CD8-positive, alpha-beta memory T cell (primary cell): ENCODE data around the gene SEMA4A. TPM values are rescaled to one million over a fixed set of nuclear protein-coding genes. Genes with fewer than 3 reads are reported as not detected.
"Not testable (repeated sequence)": the region's sequence is repeated elsewhere in the genome, so short reads cannot be mapped to it uniquely, and the experiment has no call there.

Experiments used
- CTCF ChIA-PET: fragments of 350-600 bp; sonication (Branson Sonifier 250); formaldehyde crosslinking; loops from one replicate; lab custom pipeline; 2021; ENCODE audit warnings: antibody characterized with exemption; lab: Charles Lee
- POLR2A ChIA-PET: fragments of 350-600 bp; sonication (Branson Sonifier 250); formaldehyde crosslinking; loops from one replicate; lab custom pipeline; 2021; ENCODE audit warnings: antibody characterized with exemption; lab: Charles Lee
- DNase-seq, 5 donors: peaks; one replicate each; pipeline versions ENCODE4 v3.0.0 to v3.0.0-alpha.2; 2020 to 2022; ENCODE audit warnings: mixed read lengths in 1 of 5
- H3K27ac ChIP-seq: one replicate; pipeline ENCODE4 v1.7.0; 2013; ENCODE audit warnings: low read depth, mild to moderate bottlenecking, low read length, moderate library complexity
- H3K27me3 ChIP-seq: 2 replicates; pipeline ENCODE4 v1.7.0; 2013; ENCODE audit warnings: low read length, mild to moderate bottlenecking; ENCODE audit not compliant: insufficient read depth, poor library complexity, severe bottlenecking
- H3K36me3 ChIP-seq: 2 replicates; pipeline ENCODE4 v1.7.0; 2013; ENCODE audit warnings: mild to moderate bottlenecking, low read length, moderate library complexity; ENCODE audit not compliant: insufficient read depth
- H3K4me1 ChIP-seq: 2 replicates; pipeline ENCODE4 v1.7.0; 2013; ENCODE audit warnings: mild to moderate bottlenecking, low read length, moderate library complexity; ENCODE audit not compliant: insufficient read depth
- H3K4me3 ChIP-seq: 2 replicates; pipeline ENCODE4 v1.7.0; 2013; ENCODE audit warnings: mild to moderate bottlenecking, low read length
- H3K9me3 ChIP-seq: 2 replicates; pipeline ENCODE4 v1.7.0; 2013; ENCODE audit warnings: mild to moderate bottlenecking, low read length
- H3K27ac Mint-ChIP-seq, 8 donors: one replicate each; pipeline ENCODE4 v1.8.0; 2020 to 2021; ENCODE audit warnings: mixed read lengths in 8 of 8, mild to moderate bottlenecking in 6 of 8, inconsistent platforms in 3 of 8, moderate library complexity in 3 of 8
- H3K27me3 Mint-ChIP-seq, 2 donors: one replicate each; pipeline ENCODE4 v1.8.0; 2020 to 2021; ENCODE audit warnings: mixed read lengths in 2 of 2, mild to moderate bottlenecking in 1 of 2, moderate library complexity in 1 of 2
- H3K36me3 Mint-ChIP-seq, 3 donors: one replicate each; pipeline ENCODE4 v1.8.0; 2020 to 2021; ENCODE audit warnings: mixed read lengths in 3 of 3, inconsistent platforms in 1 of 3, mild to moderate bottlenecking in 1 of 3
- H3K4me1 Mint-ChIP-seq, 3 donors: one replicate each; pipeline ENCODE4 v1.8.0; 2020 to 2021; ENCODE audit warnings: mixed read lengths in 3 of 3, inconsistent platforms in 1 of 3, mild to moderate bottlenecking in 1 of 3
- H3K4me3 Mint-ChIP-seq, 7 donors: one replicate each; pipeline ENCODE4 v1.8.0; 2020 to 2021; ENCODE audit warnings: mixed read lengths in 7 of 7, mild to moderate bottlenecking in 6 of 7, moderate library complexity in 4 of 7, inconsistent platforms in 2 of 7
- H3K9me3 Mint-ChIP-seq, 5 donors: one replicate each; pipeline ENCODE4 v1.8.0; 2020 to 2022; ENCODE audit warnings: mixed read lengths in 5 of 5, mild to moderate bottlenecking in 3 of 5, moderate library complexity in 2 of 5, inconsistent platforms in 1 of 5
- polyA plus RNA-seq: library from polyadenylated mRNA; unstranded; fragments of 300-500 nt; fragmentation: Illumina TruSeq; gene quantifications from one replicate; pipeline ENCODE4 v1.2.3, GENCODE V29; 2021
- total RNA-seq, 2 experiments: library from RNA; stranded (reverse); gene quantifications; one replicate each; pipeline ENCODE4 v1.2.3, GENCODE V29; 2021

The SEMA4A gene
- total and polyA plus RNA-seq, 3 experiments from 2014 or later: 10.7 to 23.0 (median 21.6) TPM

DNA sequence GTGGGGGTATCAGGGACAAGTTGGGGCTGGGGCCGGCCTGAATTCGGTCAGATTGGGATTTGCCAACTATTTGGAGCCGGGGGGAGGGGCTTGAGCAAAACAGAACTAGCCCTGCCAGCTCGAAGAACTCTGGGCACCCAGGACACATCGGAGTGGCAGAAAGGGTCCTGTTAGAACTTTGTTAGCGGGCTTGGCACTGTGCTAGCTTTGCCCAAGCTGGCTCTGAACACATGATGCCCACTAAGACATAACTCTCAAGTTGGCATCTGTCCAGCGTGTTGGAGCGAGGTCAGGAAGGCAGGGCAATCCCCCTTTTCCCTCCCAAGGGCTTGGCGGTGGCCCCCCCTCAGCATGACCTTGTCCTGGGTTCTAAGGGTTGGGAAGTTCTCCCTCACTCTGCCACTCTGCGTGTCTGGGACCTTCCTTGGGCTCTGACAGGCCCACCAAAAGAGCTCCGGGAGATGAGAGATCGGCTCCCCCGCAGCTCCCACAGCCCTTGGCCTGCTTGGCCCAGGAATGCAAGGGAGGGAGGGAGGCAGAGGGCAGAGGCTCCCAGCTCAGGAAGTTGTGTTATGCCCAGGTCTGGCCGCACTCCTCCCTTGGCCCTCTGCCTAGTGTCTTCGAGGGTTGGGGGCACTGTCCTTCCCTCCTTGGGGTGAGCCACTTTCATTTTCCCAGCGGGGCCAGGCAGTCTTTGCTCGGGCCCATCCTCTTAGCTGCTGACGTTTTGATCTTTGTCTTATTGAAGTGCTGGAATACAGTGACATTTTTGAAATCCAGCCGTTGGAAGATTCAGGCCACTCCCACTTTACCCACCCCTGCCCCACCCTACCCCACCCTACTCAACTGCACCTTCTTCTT is 37.6 kb upstream of the SEMA4A start:
- no peaks in the 10 kb centered on the region for H3K9me3 ChIP-seq
- peak overlapping the region; percentile 93 for H3K27ac ChIP-seq
- peaks cover 3% of the 10 kb centered on the region for H3K27me3 ChIP-seq
- Mint-ChIP-seq H3K36me3 (peaks cover 0 to 25% (median 0%) of the 10 kb centered on the region in 3 donors), H3K9me3 (peaks cover 0 to 2% (median 0%) of the 10 kb centered on the region in 5 donors), H3K27ac (peak overlapping the region; percentile 64 to 100 (median 97)), H3K4me3 (peak overlapping the region; percentile 90 to 98 (median 93)), H3K27me3 (peaks cover 0 to 8% of the 10 kb centered on the region in 2 donors), H3K4me1 (peaks cover 31 to 62% (median 44%) of the 10 kb centered on the region in 3 donors)
- ChIA-PET POLR2A (interaction anchor here (0.6 to 1.9 kb wide), 6 partner anchors 9 to 25 kb away, joined by 3 to 10 read pairs (median 3); no protein-coding TSS in a partner anchor), CTCF (interaction anchor here (9.0 to 25.4 kb wide), 2 partner anchors 13 to 16 kb away, joined by 78 to 702 read pairs; no protein-coding TSS in a partner anchor)
- no peaks in the 10 kb centered on the region for H3K36me3 ChIP-seq
- peak overlapping the region; percentile 77 for H3K4me3 ChIP-seq
- peak in 1 of 5 donors; percentile 24 for DNase-seq
- peaks cover 27% of the 10 kb centered on the region for H3K4me1 ChIP-seq

DNA sequence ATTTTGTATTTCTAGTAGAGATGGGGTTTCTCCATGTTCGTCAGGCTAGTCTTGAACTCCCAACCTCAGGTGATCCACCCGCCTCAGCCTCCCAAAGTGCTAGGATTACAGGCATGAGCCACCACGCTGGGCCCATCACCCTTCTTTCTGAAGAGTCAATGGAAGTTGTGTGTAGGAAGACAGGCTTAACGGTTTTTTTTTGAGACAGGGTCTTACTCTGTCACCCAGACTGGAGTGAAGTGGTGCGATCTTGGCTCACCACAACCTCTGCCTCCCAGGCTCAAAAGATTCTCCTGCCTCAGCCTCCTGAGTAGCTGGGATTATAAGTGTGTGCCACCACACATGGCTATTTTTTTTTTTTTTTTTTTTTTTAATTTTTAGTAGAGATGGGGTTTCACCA is 36.7 kb upstream of the SEMA4A start:
- H3K27me3 ChIP-seq, H3K4me3 ChIP-seq: not testable (repeated sequence)
- H3K27ac Mint-ChIP-seq: peak overlapping the region in 6 of 8 donors; percentile 1 to 98 (median 89)

DNA sequence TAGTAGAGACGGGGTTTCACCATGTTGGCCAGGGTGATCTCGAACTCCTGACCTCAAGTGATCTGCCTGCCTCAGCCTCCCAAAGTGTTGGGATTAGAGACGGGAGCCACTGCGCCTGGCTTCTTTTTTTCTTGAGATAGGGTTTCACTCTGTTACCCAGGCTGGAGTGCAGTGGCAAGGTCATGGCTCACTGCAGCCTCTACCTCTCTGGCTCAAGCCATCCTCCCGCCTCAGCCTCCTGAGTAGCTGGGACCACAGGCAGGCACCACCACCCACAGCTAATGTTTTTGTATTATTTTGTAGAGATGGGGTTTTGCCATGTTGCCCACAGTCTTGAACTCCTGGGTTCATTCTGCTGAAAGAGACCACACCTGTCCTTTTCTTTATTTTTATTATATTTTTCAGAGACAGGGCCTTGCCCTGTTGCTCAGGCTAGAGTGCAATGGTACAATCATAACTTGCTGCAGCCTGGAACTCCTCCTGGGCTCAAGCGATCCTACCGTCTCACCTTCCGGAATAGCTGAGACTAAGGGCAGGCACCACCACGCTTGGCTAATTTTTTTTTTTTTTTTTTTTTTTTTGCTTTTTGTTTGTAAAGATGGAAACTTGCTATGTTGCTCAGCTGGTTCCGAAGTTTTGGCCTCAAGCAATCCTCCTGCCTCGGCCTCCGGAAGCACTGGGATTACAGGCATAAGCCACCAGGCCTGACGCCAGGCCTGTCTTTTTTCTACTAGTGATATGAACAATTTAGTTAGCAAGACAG is 35.8 kb upstream of the SEMA4A start:
- CTCF ChIA-PET: interaction anchor here (9.0 to 25.4 kb wide), 2 partner anchors 11 to 18 kb away, joined by 78 to 702 read pairs; no protein-coding TSS in a partner anchor
- Mint-ChIP-seq H3K36me3 (peaks cover 0 to 25% (median 0%) of the 10 kb centered on the region in 3 donors), H3K4me3 (peak overlapping the region in 4 of 7 donors; percentile 56 to 91 (median 76)), H3K4me1 (peaks cover 31 to 66% (median 48%) of the 10 kb centered on the region in 3 donors), H3K9me3 (peaks cover 0 to 2% (median 0%) of the 10 kb centered on the region in 5 donors), H3K27ac (peak overlapping the region in 3 of 8 donors; percentile 1 to 75 (median 57)), H3K27me3 (peaks cover 0 to 8% of the 10 kb centered on the region in 2 donors)
- no peak overlapping the region for H3K4me3 ChIP-seq
- H3K4me1 ChIP-seq: peaks cover 27% of the 10 kb centered on the region
- no peaks in the 10 kb centered on the region for H3K9me3 ChIP-seq
- DNase-seq: no peak
- no peaks in the 10 kb centered on the region for H3K36me3 ChIP-seq
- peak overlapping the region; percentile 93 for H3K27ac ChIP-seq
- peaks cover 3% of the 10 kb centered on the region for H3K27me3 ChIP-seq
- POLR2A ChIA-PET: interaction anchor here (0.7 kb wide), 1 partner anchor 27 kb away, joined by 3 read pairs; no protein-coding TSS in a partner anchor

More for the DNA sequence above, 36.7 kb upstream of the SEMA4A start:
- Histone ChIP-seq H3K4me1 (peaks cover 27% of the 10 kb centered on the region), H3K27ac (peak overlapping the region; percentile 93)
- DNase-seq, H3K27me3 Mint-ChIP-seq, H3K36me3 ChIP-seq, POLR2A ChIA-PET, H3K9me3 Mint-ChIP-seq, H3K9me3 ChIP-seq: not testable (repeated sequence)
- Mint-ChIP-seq H3K36me3 (peaks cover 0 to 25% (median 0%) of the 10 kb centered on the region in 3 donors), H3K4me3 (peak overlapping the region; percentile 87 to 96 (median 93)), H3K4me1 (peaks cover 31 to 63% (median 44%) of the 10 kb centered on the region in 3 donors)
- CTCF ChIA-PET: interaction anchor here (0.7 to 25.4 kb wide), 3 partner anchors 12 to 1821 kb away, joined by 3 to 702 read pairs (median 78); no protein-coding TSS in a partner anchor

DNA sequence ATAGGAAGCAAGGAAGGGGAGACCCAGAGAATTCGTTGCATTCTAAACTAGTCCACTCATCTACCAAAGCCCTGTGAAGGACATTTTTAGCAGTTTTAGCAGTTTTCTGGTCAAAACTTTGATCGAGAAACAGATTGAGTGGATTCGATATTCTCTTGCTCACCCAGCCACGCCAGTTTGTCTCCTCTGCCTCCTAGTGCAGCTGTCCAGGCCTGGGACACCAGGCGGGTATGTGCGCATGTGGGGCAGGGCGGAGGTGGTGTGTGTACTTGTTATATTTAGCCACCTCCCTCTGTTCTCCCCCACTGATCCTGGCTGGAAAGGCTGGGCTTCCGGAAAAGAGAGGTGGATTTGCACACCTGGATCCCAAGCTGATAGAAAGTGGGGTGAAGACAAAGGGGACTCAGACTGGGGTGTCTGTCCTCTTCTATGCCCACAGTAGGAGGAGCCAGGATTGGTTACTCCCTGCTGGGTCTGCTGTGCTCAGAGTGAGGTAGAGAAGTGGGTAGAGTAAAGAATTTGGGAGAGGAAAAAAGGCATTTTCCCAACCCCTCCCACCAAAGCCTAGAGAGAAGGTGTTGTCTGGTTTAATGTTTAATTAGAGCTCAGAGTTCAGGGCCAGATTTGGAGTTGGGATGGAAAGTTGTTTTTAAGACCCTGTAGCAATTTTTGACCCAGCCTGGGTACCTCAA is 35.1 kb upstream of the SEMA4A start:
- H3K4me1 ChIP-seq: peaks cover 28% of the 10 kb centered on the region
- H3K4me3 Mint-ChIP-seq: peak overlapping the region in 4 of 7 donors; percentile 13 to 56 (median 31)

DNA sequence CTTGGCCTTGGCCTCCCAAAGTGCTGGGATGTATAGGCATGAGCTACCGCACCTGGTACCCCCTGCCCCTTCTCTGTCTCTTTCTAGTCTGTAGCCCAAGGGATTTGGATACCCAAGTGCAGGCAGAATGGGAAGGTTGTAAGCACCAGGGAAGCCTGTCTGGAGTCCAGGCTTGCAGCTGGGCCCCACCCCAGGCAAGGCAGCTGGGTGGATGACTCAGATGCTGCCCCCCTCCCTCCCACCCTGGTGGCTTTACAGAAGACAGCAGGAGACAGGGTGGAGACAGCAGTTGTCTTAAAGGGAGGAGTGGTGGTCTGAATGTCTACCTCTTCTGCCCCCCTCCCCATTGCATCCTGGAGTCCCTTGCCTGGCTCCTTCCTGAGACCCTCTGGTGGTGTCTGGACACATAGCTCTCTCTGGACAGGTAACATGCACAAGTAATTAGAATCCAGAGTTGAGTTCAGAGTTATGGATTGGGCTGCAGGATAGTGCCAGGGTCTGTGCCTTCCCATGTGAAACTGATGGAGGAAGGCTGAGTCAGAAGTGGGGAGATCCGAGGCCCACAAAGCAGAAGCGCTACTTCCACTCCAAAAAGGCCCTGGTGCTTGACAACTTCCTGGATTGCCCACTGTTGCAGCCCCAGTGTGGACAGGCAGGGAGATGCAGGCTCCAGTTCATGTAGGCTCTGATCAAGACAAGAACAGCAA is 33.7 kb upstream of the SEMA4A start:
- ChIA-PET POLR2A (interaction anchor here (0.5 to 1.2 kb wide), 2 partner anchors 12 to 386 kb away, joined by 5 to 6 read pairs; no protein-coding TSS in a partner anchor), CTCF (interaction anchor here (0.7 to 25.4 kb wide), 3 partner anchors 9 to 615 kb away, joined by 3 to 702 read pairs (median 78); no protein-coding TSS in a partner anchor)
- DNase-seq: peak in 1 of 5 donors; percentile 18
- Histone ChIP-seq H3K9me3 (no peaks in the 10 kb centered on the region), H3K36me3 (no peaks in the 10 kb centered on the region), H3K4me3 (no peak overlapping the region), H3K27ac (peak overlapping the region; percentile 45), H3K27me3 (no peaks in the 10 kb centered on the region), H3K4me1 (peaks cover 33% of the 10 kb centered on the region)
- Mint-ChIP-seq H3K36me3 (peaks cover 0 to 23% (median 0%) of the 10 kb centered on the region in 3 donors), H3K4me3 (peak overlapping the region in 5 of 7 donors; percentile 12 to 74 (median 41)), H3K27me3 (peaks cover 0 to 9% of the 10 kb centered on the region in 2 donors), H3K27ac (peak overlapping the region in 6 of 8 donors; percentile 38 to 85 (median 52)), H3K9me3 (peaks cover 0 to 2% (median 0%) of the 10 kb centered on the region in 5 donors), H3K4me1 (peaks cover 37 to 72% (median 56%) of the 10 kb centered on the region in 3 donors)

More for the DNA sequence above, 35.1 kb upstream of the SEMA4A start:
- Mint-ChIP-seq H3K4me1 (peaks cover 34 to 71% (median 54%) of the 10 kb centered on the region in 3 donors), H3K9me3 (peaks cover 0 to 2% (median 0%) of the 10 kb centered on the region in 5 donors), H3K27me3 (peaks cover 0 to 8% of the 10 kb centered on the region in 2 donors), H3K36me3 (peaks cover 0 to 25% (median 0%) of the 10 kb centered on the region in 3 donors), H3K27ac (peak overlapping the region in 7 of 8 donors; percentile 1 to 77 (median 43))
- ChIA-PET POLR2A (interaction anchor here (0.7 to 1.2 kb wide), 2 partner anchors 11 to 28 kb away, joined by 3 to 5 read pairs; no protein-coding TSS in a partner anchor), CTCF (interaction anchor here (9.0 to 25.4 kb wide), 2 partner anchors 10 to 19 kb away, joined by 78 to 702 read pairs; no protein-coding TSS in a partner anchor)
- Histone ChIP-seq H3K27me3 (peaks cover 3% of the 10 kb centered on the region), H3K27ac (peak overlapping the region; percentile 20), H3K36me3 (no peaks in the 10 kb centered on the region), H3K4me3 (no peak overlapping the region), H3K9me3 (no peaks in the 10 kb centered on the region)
- no peak for DNase-seq

DNA sequence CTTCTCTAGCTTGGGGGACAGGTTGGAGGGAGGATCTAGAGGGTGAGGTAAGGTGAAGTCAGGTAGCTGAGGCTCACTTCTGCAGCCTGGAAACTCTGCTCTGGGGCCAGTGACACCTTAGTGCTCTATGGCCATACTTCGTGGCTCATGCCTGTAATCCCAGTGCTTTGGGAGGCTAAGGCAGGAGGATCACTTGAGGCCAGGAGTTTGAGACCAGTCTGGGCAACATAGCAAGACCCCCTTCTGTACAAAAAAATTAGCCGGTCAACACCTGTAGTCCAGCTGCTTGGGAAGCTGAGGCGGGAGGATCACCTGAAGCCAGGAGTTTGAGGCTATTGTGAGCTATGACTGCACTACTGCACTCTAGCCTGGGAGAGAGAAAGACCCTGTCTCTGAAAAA is 33.1 kb upstream of the SEMA4A start:
- Mint-ChIP-seq H3K27me3 (peaks cover 0 to 12% of the 10 kb centered on the region in 2 donors), H3K4me3 (peak overlapping the region in 4 of 7 donors; percentile 35 to 74 (median 40)), H3K36me3 (peaks cover 0 to 17% (median 0%) of the 10 kb centered on the region in 3 donors), H3K27ac (peak overlapping the region in 5 of 8 donors; percentile 39 to 85 (median 64)), H3K9me3 (no peaks in the 10 kb centered on the region), H3K4me1 (peaks cover 39 to 74% (median 60%) of the 10 kb centered on the region in 3 donors)
- Histone ChIP-seq H3K4me3 (no peak overlapping the region), H3K27ac (peak overlapping the region; percentile 45), H3K9me3 (no peaks in the 10 kb centered on the region), H3K4me1 (peaks cover 37% of the 10 kb centered on the region), H3K27me3 (no peaks in the 10 kb centered on the region), H3K36me3 (no peaks in the 10 kb centered on the region)
- no peak for DNase-seq
- CTCF ChIA-PET: interaction anchor here (0.7 to 25.4 kb wide), 3 partner anchors 8 to 105 kb away, joined by 3 to 702 read pairs (median 78); no protein-coding TSS in a partner anchor
- POLR2A ChIA-PET: interaction anchor here (0.5 kb wide), 1 partner anchor 385 kb away, joined by 6 read pairs; no protein-coding TSS in a partner anchor
